Measurements from ENCODE around the gene HSPB1.

- TF ChIP-seq CTCF (IDR thresholded peaks at IDR 0.05), result no peak
- TF ChIP-seq POLR2A (IDR thresholded peaks at IDR 0.05), result peak in 1 of 2 donors; percentile 88
Observed at GRCh38 chr7:76294344-76295024, 8.0 kb upstream of the HSPB1 start.

Data from thyroid gland (tissue), 4 donors.